Adrenal gland (tissue), 12 donors: ENCODE data around the gene REXO5. TPM values are rescaled to one million over a fixed set of nuclear protein-coding genes. Genes with fewer than 3 reads are reported as not detected.

Experiments used
- DNase-seq, 7 donors: peaks; one replicate each; pipeline ENCODE4 v3.0.0-alpha.2; 2019 to 2020
- H3K27ac ChIP-seq, 5 donors: fragments of 200-600 bp; sonication (generic) in 4 of 5; 1 replicate in 3 of 5; 2 replicates in 2 of 5; pipeline versions ENCODE4 v1.5.1 to v1.8.0; 2016 to 2020; ENCODE audit warnings: mild to moderate bottlenecking in 1 of 5
- H3K27me3 ChIP-seq: fragments of 200-600 bp; 2 replicates; pipeline ENCODE4 v1.8.0; 2021
- H3K36me3 ChIP-seq, 2 donors: fragments of 200-600 bp; replicated peaks in 1 of 2; 1 replicate in 1 of 2; 2 replicates in 1 of 2; pipeline versions ENCODE4 v1.5.1 to v1.8.0; 2018 to 2022
- H3K4me1 ChIP-seq, 2 donors: fragments of 200-600 bp; replicated peaks in 1 of 2; 1 replicate in 1 of 2; 2 replicates in 1 of 2; pipeline versions ENCODE4 v1.5.1 to v1.8.0; 2018 to 2021
- H3K4me3 ChIP-seq, 4 donors: fragments of 200-600 bp; sonication (generic) in 3 of 4; one replicate each; pipeline ENCODE4 v1.5.1; 2016 to 2018
- H3K9me3 ChIP-seq, 3 donors: fragments of 200-600 bp; sonication (generic) in 1 of 3; replicated peaks in 1 of 3; 1 replicate in 2 of 3; 2 replicates in 1 of 3; pipeline versions ENCODE4 v1.5.1 to v1.8.0; 2016 to 2021
- CTCF ChIP-seq, 6 experiments: fragments of 450-650 bp in 4 of 6; fragments of 200-600 bp in 2 of 6; sonication (generic) in 1 of 6; IDR thresholded peaks; 1 replicate in 5 of 6; 2 replicates in 1 of 6; pipeline versions ENCODE4 v1.5.1 to v1.8.0; 2016 to 2021; ENCODE audit warnings: antibody characterized with exemption in 6 of 6, mild to moderate bottlenecking in 2 of 6, moderate library complexity in 1 of 6
- POLR2A ChIP-seq, 2 donors: fragments of 450-650 bp; IDR thresholded peaks; one replicate each; pipeline ENCODE4 v1.6.1; 2017; ENCODE audit warnings: antibody characterized with exemption in 2 of 2, mild to moderate bottlenecking in 2 of 2, moderate library complexity in 1 of 2
- WGBS, 4 donors: extraction: QIAGEN DNeasy Blood & Tissue Kit in 2 of 4; methylation state at CpG; one replicate each; pipeline versions ENCODE4 v1.1.5 to v1.1.7; 2013 to 2017; 5-methylcytosine and 5-hydroxymethylcytosine counted together
- intact Hi-C, 2 donors: fragments of 100-400 bp; cut with DNase I; formaldehyde crosslinking; loops; one replicate each; pipeline versions ENCODE4 v1.14.1 to v1.15.0; 2022 to 2023
- polyA plus RNA-seq, 3 donors: library from polyadenylated mRNA; stranded (reverse); fragments of 200-250 nt in 2 of 3; fragments of 350-450 nt in 1 of 3; fragmentation: Illumina TruSeq in 1 of 3; extraction: RNeasy Lipid Tissue Mini Kit (QIAGEN cat#74804) in 1 of 3; gene quantifications; one replicate each; pipeline ENCODE4 v1.2.3, GENCODE V29; 2013 to 2014
- small RNA-seq, 2 donors: library from RNA; depleted of rRNA; stranded (forward); fragments of <200 nt; gene quantifications; one replicate each; pipeline ENCODE3, GENCODE V24; 2016
- total RNA-seq, 9 donors: library from RNA; depleted of rRNA in 4 of 9; stranded (reverse); fragments of >200 nt in 4 of 9; fragments of 120-200 nt in 1 of 9; fragmentation: NEBNext Ultra II Directional in 1 of 9; extraction: Animal tissue kit (Norgen Biotek cat#: 25700) in 1 of 9; gene quantifications; one replicate each; pipeline versions ENCODE4 v1.1.0 to v1.2.4, GENCODE V29; 2013 to 2023
- donor health status: healthy with polysubstance abuse.
- donor health status: Bipolar disorder and iron deficiency.
- donor health status: DM: yes; HTN: yes; CAD: no.
- donor health status: DM: no; HTN: no; CAD: no.
- donor health status: DM: no; HTN: no; CAD: no.
- donor health status: DM: yes; HTN: yes; CAD: no.

Gene REXO5
- total and polyA plus RNA-seq, 12 donors, result 0.78 to 10.1 (median 3.5) TPM

DNA sequence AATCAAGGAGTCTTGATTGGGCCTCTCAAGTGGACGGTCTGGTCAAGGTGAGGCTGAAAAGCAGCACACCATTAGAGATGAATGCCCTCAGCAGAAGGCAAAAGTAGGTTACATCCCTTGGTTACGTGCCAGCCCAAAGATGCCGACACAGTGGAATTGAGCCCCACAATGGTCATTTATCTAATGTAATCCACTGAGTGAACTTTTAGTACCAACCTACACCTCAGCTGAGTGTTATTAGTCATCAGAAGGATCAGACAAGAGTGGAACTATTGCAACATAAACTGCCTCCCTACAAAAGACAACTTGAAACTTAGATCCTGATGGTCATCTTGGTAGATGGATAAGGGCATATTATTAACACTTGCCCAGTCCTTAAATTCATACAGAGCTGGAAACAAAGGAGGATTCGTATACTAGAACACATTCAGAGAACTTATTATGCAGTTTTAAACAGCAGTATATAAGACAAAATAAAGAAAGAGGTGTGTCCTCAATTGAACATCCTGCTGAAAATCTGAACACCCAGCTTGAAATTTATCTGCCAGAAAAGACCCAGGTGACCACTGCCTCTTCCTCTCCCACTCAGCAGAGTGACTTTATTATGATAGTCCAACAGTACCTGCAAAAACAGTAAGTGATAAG is 91.0 kb downstream of the REXO5 start:
- no peak overlapping the region for H3K4me3 ChIP-seq
- TF ChIP-seq CTCF (IDR thresholded peaks at IDR 0.05) (no peak), POLR2A (IDR thresholded peaks at IDR 0.05) (no peak)
- 65 to 73% (median 70%) methylated on average over 4 of the region's 4 CpGs for WGBS, 4 donors
- no peaks in the 10 kb centered on the region for H3K27me3 ChIP-seq
- H3K36me3 ChIP-seq, result peaks cover 0 to 16% of the 10 kb centered on the region in 2 donors
- peak in 6 of 7 donors; percentile 48 to 77 (median 65) for DNase-seq
- H3K27ac ChIP-seq, result peak overlapping the region in 2 of 5 donors; percentile 98 to 99
- H3K9me3 ChIP-seq, result no peaks in the 10 kb centered on the region
- H3K4me1 ChIP-seq, result peaks cover 18 to 37% of the 10 kb centered on the region in 2 donors
- intact Hi-C loops, result loop anchor here in 1 of 2 donors (5.0 kb wide), 1 partner anchor 45 kb away; no protein-coding TSS in a partner anchor

DNA sequence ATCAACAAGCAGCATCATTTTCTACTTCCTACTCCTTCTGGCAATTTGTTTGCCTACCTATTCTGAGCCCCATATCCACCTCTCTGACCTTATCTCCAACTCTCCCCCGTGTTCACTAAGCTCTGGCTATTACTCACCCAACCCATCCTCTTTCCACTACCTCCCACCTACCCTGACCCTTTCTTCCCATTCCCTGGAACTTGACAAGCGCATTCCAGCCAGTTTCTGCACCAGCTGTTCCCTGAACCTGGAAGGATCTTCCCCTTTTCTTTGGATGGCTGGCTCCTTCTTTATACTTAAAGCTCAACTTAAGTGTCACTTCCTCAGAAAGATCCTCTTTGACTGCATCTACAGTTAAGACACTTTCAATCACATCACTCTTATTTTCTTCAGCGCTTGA is 91.6 kb downstream of the REXO5 start:
- H3K36me3 ChIP-seq, result peaks cover 0 to 19% of the 10 kb centered on the region in 2 donors
- intact Hi-C loops, result loop anchor here in 1 of 2 donors (5.0 kb wide), 1 partner anchor 46 kb away; no protein-coding TSS in a partner anchor
- TF ChIP-seq POLR2A (IDR thresholded peaks at IDR 0.05) (no peak), CTCF (IDR thresholded peaks at IDR 0.05) (no peak)
- H3K27me3 ChIP-seq, result no peaks in the 10 kb centered on the region
- 65 to 73% (median 69%) methylated on average over 3 of the region's 3 CpGs for WGBS, 4 donors
- peak overlapping the region in 1 of 4 donors; percentile 68 for H3K4me3 ChIP-seq
- no peak for DNase-seq
- H3K9me3 ChIP-seq, result no peaks in the 10 kb centered on the region
- peak overlapping the region in 2 of 5 donors; percentile 98 to 99 for H3K27ac ChIP-seq
- H3K4me1 ChIP-seq, result peaks cover 18 to 43% of the 10 kb centered on the region in 2 donors

DNA sequence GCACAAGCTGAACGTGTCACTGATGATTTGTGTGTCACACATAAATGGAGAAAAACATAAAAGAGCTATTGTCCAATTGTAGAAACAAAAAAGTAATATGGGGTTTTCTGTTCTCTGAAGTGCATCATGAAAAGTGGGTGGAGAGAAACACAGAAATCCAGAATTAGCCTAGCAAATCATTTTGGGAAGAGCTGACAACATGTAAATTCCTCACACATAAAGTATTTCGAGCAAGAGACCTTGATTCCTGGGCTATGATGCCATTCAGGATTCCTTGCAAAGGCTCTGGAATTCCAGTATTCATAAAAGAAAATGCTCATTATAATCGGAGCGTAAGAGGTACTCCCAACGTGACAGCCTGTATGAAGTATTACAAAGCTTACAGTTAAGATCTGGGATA is 92.7 kb downstream of the REXO5 start:
- no peak for DNase-seq
- no peaks in the 10 kb centered on the region for H3K9me3 ChIP-seq
- H3K27me3 ChIP-seq, result no peaks in the 10 kb centered on the region
- H3K4me1 ChIP-seq, result peaks cover 25 to 53% of the 10 kb centered on the region in 2 donors
- peaks cover 0 to 20% of the 10 kb centered on the region in 2 donors for H3K36me3 ChIP-seq
- peak overlapping the region; percentile 68 to 99 (median 95) for H3K27ac ChIP-seq
- WGBS, 4 donors, result 13 to 16% (median 15%) methylated on average over 5 of the region's 5 CpGs
- intact Hi-C loops, result loop anchor here in 1 of 2 donors (5.0 kb wide), 1 partner anchor 47 kb away; no protein-coding TSS in a partner anchor
- TF ChIP-seq CTCF (IDR thresholded peaks at IDR 0.05), result no peak
- TF ChIP-seq POLR2A (IDR thresholded peaks at IDR 0.05), result peak in 1 of 2 donors; percentile 66
- peak overlapping the region in 3 of 4 donors; percentile 57 to 72 (median 68) for H3K4me3 ChIP-seq

Small RNA genes within 50 kb of the gene (small RNA-seq; reads per million reads assigned to genes)
- gene RF00618 (0 reads per million in 2 donors), gene RNU6-944P (0 reads per million in 2 donors)

Other genes with a start within 250 kb of the REXO5 start
- gene ACSM2B, start 230.2 kb upstream of the REXO5 start, total RNA-seq, result 1 to 10 TPM in 1 of 9 donors, under 1 TPM in 3, not detected in 5; 0.18 to 1.0 (median 0.39) TPM
- gene ACSM2B, start 230.2 kb upstream of the REXO5 start, polyA plus RNA-seq, result 1 to 10 TPM in 1 of 3 donors, under 1 TPM in 2; 0.07 to 1.0 (median 0.11) TPM
- gene ACSM1, start 108.8 kb upstream of the REXO5 start, total RNA-seq, result 1 to 10 TPM in 2 of 9 donors, under 1 TPM in 4, not detected in 3; 0.28 to 5.5 (median 0.69) TPM
- gene ACSM1, start 108.8 kb upstream of the REXO5 start, polyA plus RNA-seq, result 1 to 10 TPM in 1 of 3 donors, under 1 TPM in 2; 0.13 to 2.4 (median 0.32) TPM
- gene THUMPD1, start 64.7 kb upstream of the REXO5 start, total RNA-seq, result 10 to 100 TPM; 19.0 to 86.1 (median 40.4) TPM
- gene THUMPD1, start 64.7 kb upstream of the REXO5 start, polyA plus RNA-seq, result 10 to 100 TPM; 22.0 to 34.0 (median 30.3) TPM
- 10 to 100 TPM in 5 of 9 donors, 1 to 10 TPM in 4; 4.7 to 99.4 (median 11.3) TPM for gene ACSM3, start 42.5 kb upstream of the REXO5 start, total RNA-seq
- gene ACSM3, start 42.5 kb upstream of the REXO5 start, polyA plus RNA-seq, result 10 to 100 TPM; 14.5 to 27.9 (median 18.1) TPM
- gene ERI2, start 55 bp upstream of the REXO5 start, total RNA-seq, result 10 to 100 TPM; 12.2 to 45.1 (median 24.4) TPM
- gene ERI2, start 55 bp upstream of the REXO5 start, polyA plus RNA-seq, result 10 to 100 TPM in 2 of 3 donors, 1 to 10 TPM in 1; 9.2 to 18.0 (median 16.4) TPM
- gene DCUN1D3, start 93.8 kb downstream of the REXO5 start, total RNA-seq, result 10 to 100 TPM in 8 of 9 donors, 1 to 10 TPM in 1; 9.5 to 47.2 (median 26.1) TPM
- 10 to 100 TPM in 1 of 3 donors, 1 to 10 TPM in 2; 7.2 to 12.3 (median 9.8) TPM for gene DCUN1D3, start 93.8 kb downstream of the REXO5 start, polyA plus RNA-seq
- 10 to 100 TPM; 18.0 to 64.4 (median 36.8) TPM for gene LYRM1, start 94.2 kb downstream of the REXO5 start, total RNA-seq
- 10 to 100 TPM; 35.0 to 74.0 (median 54.8) TPM for gene LYRM1, start 94.2 kb downstream of the REXO5 start, polyA plus RNA-seq